Right lung (tissue), 5 donors: ENCODE measurements around the gene ZC3H8. TPM values are rescaled to one million over a fixed set of nuclear protein-coding genes. Genes with fewer than 3 reads are reported as not detected.
"Not testable (repeated sequence)": the region's sequence is repeated elsewhere in the genome, so short reads cannot be mapped to it uniquely, and the experiment has no call there.

Experiments used
- DNase-seq, 2 donors: peaks; one replicate each; pipeline ENCODE4 v3.0.0-alpha.2; 2013
- polyA plus RNA-seq, 5 donors: library from polyadenylated mRNA; unstranded; fragments of 120-200 nt; gene quantifications; one replicate each; pipeline versions ENCODE4 v1.2.1 to v1.2.3, GENCODE V29; 2013; ENCODE audit warnings: inconsistent platforms in 1 of 5, low replicate concordance in 1 of 5; ENCODE audit not compliant: insufficient read length in 5 of 5, insufficient read depth in 1 of 5

Gene ZC3H8
- polyA plus RNA-seq, 5 donors = 18.6 to 28.6 (median 25.8) TPM

DNA sequence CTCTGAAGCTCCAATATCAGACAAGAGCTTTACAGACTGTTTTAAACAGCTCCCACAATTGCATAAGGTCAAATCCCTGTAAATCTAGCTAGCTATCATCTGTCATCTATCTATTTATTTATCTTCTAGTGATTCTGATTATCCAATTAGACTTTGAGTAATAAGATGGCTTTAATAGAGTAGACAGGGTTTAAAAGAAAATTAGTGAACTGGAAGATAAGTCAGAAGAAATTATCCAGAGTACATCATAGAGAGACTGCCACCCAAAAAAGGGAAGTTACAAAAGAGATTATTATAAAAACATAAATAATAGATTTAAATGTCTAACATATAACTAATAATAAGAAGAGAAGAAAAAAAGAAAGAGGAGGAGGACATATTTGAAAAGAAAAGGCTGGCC lies 8.0 kb upstream of the ZC3H8 start:
- no peak for DNase-seq

- no peak for DNase-seq
Observed at GRCh38 chr2:112260295-112260625, 5.4 kb upstream of the ZC3H8 start.

- DNase-seq = peak; percentile 69 to 77
Observed at GRCh38 chr2:112259509-112260294, 4.9 kb upstream of the ZC3H8 start.

DNA sequence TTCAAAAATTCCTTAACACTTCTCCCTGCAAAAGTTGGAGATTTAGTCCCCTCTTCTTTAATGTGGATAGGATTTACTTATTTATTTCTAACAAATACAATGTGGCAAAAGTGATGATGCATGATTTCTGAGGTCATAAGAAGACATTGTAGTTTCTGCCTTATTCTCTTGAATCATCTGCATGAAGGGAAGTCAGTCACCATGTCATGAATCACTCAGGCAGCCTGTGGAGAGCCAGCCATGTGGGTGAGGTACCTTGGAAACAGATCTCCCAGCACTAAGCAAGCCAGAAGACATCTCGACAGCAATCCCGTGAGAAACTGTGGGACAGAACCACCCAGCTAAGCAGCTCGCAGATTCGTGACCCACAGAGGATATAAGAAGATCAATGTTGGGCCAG lies 2.7 kb upstream of the ZC3H8 start:
- no peak for DNase-seq

DNA sequence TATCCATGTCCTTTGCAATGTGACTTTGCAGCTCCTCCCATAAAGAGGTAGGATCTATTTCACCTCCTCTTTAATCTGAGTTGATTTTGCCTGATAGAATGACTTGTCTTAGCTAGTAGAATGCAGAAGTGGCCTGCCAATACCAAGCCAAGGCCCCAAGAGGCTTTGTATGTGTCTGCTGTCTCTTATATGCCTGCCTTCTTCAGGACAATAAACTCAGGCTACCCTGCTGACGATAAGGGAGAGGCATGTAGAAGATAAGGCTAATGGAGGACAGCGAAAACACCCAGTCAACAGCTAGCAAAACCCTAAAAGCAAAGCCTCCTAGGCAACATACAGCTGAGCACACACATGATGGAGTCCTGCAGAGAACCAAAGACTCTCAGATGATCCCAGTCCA lies 1.8 kb upstream of the ZC3H8 start:
- DNase-seq = no peak

GRCh38 chr2:112255875-112256274 lies 1.0 kb upstream of the ZC3H8 start:
- no peak for DNase-seq

DNA sequence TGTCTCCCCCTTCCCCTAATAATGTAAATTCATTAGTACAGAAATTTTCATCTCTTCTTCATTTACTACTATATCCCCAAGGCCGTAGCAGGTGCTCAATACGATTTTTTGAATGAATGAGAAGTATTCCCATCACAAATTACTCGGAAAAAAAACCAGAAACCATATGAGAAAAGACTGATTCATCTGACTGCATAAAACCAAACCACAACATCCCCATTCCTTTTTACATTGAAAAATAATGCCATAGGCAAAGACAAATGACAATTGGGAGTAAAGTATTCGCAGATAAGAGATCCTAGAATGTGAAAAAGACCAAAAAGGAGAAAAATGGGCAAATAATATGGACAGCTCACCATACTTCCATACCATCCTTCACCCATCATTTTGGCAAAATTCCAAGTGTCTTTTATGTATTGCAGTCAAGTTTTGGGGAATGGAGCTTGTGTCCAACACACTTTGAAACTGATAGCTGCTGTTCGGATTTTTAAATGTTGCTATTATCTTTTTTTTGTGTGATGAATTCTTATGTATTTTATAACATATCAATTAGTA lies 1.5 kb downstream of the ZC3H8 start:
- DNase-seq = no peak

GRCh38 chr2:112251271-112251670 lies 3.6 kb downstream of the ZC3H8 start:
- no peak for DNase-seq

DNA sequence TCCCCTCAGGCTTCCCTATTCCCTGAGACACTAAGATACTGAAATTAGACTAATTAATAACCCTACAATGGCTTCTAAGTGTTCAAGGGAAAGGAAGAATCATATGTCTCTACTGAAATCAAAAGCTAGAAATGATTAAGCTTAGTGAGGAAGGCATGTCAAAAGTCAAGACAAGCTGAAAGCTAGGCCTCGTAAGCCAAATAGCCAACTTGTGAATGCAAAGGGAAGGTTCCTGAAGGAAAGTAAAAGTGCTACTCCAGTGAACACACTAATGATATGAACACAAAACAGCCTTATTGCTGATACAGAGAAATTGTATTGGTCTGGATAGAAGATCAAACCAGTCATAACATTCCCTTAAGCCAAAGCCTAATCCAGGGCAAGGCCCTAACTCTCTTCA lies 10.0 kb downstream of the ZC3H8 start:
- DNase-seq = no peak

GRCh38 chr2:112243233-112243632 lies 11.6 kb downstream of the ZC3H8 start:
- no peak for DNase-seq

DNA sequence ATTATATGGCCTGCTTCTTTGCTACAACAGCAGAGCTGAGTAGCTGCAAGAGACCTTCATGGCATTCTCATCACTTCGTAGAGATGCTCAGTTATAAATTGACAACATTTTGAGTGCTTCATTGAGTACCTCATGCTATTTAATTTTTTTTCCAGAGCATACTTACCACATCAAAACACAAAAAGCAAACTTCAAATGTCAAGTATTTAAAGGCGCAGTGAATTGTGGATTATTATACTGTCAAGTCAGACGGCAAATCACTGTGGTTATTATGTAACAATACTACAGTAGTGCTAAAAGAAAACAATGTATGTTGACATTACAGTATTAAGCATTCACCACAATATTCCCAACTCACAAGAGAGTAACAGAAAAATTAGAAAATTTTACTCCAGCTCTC lies 12.5 kb downstream of the ZC3H8 start:
- no peak for DNase-seq

DNA sequence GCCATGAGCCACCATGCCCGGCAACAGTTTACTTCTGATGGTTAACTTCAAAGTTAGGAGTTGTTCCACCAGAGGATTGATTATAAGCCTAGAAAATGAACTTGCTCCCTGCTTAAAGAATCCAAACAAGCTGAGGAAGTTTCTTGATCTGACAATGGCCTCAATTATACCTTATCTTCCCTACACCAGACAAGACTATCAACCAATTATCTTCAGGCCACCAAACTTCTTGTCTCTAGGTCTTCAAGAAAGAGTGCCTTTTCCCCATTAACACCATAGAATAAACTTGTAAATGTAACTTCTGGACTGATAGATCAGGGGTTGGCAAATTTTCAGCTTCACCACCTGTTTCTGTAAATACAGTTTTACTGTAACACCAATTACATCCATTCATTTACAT lies 15.0 kb downstream of the ZC3H8 start:
- DNase-seq = no peak

DNA sequence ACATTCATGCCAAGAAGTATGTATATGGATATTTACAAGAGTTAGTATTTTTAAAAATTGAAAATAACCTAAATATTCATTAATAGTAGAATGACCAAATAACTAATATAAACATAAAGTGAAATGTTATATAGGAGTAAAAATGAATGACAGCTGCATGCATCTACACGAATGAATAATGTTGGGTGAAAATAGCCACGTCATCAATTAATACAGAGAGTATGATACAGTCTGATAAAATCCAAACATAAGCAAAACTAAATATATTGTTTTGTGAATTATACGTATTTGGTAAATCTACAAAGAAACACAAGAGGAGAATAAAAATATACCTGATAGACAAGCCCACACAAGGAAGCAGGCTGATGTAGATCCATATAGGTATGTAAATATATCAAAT lies 24.5 kb downstream of the ZC3H8 start:
- no peak for DNase-seq

DNA sequence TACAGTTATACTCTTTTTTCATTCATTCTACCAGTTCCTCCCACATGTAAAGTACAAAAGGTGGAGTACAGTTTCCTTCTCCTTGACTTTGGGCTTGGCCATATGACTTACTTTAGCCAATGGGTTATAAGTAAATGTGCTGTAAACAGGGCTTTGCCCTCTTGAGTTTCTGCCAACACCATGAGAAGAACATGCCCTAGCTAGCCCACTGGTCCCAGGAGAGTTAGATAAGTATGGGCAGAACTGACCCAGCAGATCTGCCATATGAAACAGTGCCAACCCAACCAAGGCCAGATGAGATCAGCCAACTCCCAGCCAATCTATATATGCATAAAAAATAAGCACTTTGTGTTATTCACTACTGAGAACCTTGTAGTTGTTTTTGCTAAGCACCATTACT lies 25.5 kb downstream of the ZC3H8 start:
- DNase-seq = no peak

GRCh38 chr2:112220831-112221230 lies 34.0 kb downstream of the ZC3H8 start:
- DNase-seq = no peak

DNA sequence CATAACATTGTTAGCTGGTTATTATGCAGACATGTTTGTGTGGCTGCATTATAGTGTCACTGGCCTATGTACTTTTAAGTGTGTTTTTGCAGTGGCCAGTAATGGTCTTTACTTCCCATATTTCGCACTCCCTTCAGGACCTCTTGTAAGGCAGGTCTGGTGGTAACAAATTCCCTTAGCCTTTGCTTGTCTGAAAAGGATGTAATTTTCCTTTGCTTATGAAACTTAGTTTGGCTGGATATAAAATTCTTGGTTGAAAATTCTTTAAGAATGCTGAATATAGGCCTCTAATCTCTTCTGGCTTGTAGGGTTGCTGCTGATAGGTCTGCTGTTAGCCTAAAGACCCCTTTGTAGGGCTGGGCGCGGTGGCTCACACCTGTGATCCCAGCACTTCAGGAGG lies 34.7 kb downstream of the ZC3H8 start:
- DNase-seq = no peak

DNA sequence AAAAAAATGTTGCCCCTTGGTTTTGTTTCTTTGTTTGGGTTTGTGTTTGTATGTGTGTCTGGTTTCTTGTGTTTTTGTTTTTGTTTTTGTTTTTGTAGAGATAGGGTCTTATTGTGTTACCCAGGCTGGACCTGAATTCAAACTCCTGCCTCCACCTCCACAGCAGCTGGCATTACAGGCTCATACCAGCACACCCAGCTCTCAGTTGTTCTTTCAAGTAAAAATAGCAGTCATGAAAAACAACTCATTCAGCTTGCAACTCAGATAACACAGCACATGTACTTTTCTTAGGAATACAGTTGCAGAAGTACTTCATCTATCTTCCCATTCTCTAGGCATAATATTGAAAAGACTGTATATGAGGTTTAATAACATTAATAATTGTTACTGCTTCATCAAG lies 37.0 kb downstream of the ZC3H8 start:
- no peak for DNase-seq

DNA sequence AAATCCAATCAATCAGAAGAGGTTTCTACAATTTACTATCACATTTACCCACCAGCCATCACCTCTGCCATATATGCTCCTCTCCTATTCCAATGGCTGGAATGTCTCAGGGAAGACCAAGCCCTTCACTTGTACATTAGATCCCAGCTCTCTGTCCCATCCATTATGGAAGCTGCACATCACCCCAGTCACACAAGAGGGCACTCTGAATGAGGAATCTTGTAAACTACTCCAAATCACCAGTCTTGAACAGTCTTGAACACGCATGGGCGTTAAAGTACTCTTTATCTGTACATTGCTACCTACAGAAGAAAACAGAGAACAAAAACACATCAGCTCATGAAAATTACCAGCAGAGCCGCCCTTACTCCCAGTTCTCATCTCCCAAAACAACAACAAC lies 38.7 kb downstream of the ZC3H8 start:
- DNase-seq = no peak

- DNase-seq = not testable (repeated sequence)
Observed at GRCh38 chr2:112207905-112208304, 46.9 kb downstream of the ZC3H8 start.

DNA sequence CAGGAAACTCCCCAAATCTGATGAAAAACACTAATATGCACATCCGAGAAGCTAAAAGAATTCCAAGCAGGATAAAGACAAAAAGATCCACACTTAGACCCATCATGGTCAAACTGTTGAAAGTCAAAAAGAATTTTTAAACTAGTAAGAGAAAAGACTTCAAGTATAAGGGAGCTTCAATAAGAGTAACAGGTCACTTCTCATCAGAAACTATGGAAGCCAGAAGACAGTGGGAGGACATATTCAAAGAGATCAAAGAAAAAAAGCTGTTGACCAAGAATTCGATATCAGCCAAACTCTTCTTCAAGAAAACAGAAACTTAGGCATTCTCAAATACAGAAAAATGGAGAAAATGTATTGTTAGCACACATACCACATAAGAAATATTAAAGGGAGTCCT lies 50.4 kb downstream of the ZC3H8 start:
- DNase-seq = no peak

DNA sequence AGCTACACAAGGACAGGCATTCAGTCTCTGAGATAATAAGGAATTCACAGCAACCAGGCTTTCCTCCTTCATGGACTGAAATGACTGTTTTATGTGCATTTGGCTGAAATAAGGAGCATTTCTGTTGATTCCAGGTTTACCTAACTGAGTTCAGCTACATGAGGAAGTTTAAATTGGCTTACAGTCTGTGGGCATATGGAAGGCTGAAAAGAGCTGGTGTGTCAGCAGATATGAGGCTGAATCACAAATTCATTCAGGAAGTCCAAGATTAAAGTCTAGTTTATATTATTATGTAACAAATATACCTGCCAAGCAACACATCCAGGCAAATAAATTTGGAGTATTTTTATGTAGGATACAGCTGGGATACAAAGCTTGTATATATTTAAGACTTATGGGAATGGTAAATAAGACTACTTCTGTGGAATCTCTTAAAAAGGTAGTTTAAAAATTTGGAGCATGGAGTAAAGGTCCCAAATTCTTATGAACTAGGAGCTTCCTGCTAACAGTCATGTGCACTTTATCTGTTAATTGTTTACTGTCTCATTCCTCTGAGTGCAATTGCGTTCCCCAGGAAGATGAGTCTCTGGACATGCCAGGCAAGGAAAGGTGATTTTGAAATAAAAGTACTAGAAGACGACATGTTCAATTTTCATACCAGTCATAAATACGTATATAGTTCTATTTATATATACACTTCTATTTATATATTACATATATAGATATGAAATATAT lies 53.0 kb downstream of the ZC3H8 start:
- DNase-seq = no peak

GRCh38 chr2:112199188-112199587 lies 55.7 kb downstream of the ZC3H8 start:
- no peak for DNase-seq

DNA sequence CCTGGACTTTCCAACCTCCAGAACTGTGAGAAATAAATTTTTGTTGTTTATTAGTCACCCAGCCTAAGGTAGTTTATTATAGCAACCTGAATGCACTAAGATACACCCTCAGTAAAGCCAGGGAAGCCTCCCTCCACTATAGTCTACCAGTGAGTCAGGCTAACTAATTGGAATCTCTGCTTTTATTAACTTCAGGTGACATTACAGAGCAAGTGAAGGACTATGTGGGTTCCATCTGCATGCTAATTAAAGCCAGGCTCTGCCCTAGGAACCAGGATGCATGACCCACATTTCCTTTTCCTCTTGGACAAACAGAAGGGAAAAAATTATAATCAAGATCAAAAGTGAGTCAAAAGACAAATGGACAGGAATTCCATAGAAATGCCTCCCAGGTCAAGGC lies 56.1 kb downstream of the ZC3H8 start:
- DNase-seq = no peak
